ENCODE measurements around the gene SCG5. TPM values are rescaled to one million over a fixed set of nuclear protein-coding genes. Genes with fewer than 3 reads are reported as not detected.

SCG5 gene
- total RNA-seq, 1 experiment from 2014 or later: 7.4 TPM

- no TSS peak for BruUV-seq (replicated peaks)
- Mint-ChIP-seq H3K36me3 (ENCODE audit: insufficient read depth, unreplicated experiment) (no peaks in the 10 kb centered on the region), H3K4me3 (ENCODE audit: unreplicated experiment) (no peak overlapping the region), H3K27ac (ENCODE audit: low read depth, unreplicated experiment) (no peak overlapping the region), H3K9me3 (ENCODE audit: unreplicated experiment) (peaks cover 8% of the 10 kb centered on the region), H3K27me3 (ENCODE audit: insufficient read depth, unreplicated experiment) (no peaks in the 10 kb centered on the region), H3K4me1 (ENCODE audit: insufficient read depth, unreplicated experiment) (peaks cover 64% of the 10 kb centered on the region)
- ChIA-PET POLR2A (interaction anchor here (0.5 kb wide), 1 partner anchor 457 kb away, joined by 3 read pairs; no protein-coding TSS in a partner anchor), CTCF (interaction anchor here (0.6 to 4.5 kb wide), 6 partner anchors 16 to 175 kb away, joined by 3 to 28 read pairs (median 5); no protein-coding TSS in a partner anchor)
- DNase-seq (ENCODE audit: unreplicated experiment): peak; percentile 94
- no peak for TF ChIP-seq CTCF (IDR thresholded peaks at IDR 0.05; ENCODE audit: unreplicated experiment)
- intact Hi-C loops (cut with micrococcal nuclease): loop anchor here (1.0 kb wide), 1 partner anchor 166 kb away; no protein-coding TSS in a partner anchor
Measured at GRCh38 chr15:32683906-32684584, 42.5 kb downstream of the SCG5 start.

GRCh38 chr15:32685576-32685975 lies 44.1 kb downstream of the SCG5 start:
- H3K4me1 Mint-ChIP-seq (ENCODE audit: insufficient read depth, unreplicated experiment): peaks cover 70% of the 10 kb centered on the region
- H3K27ac Mint-ChIP-seq (ENCODE audit: low read depth, unreplicated experiment): no peak overlapping the region
- no peaks in the 10 kb centered on the region for H3K36me3 Mint-ChIP-seq (ENCODE audit: insufficient read depth, unreplicated experiment)
- ChIA-PET CTCF (interaction anchor here (1.2 to 1.4 kb wide), 2 partner anchors 17 to 23 kb away, joined by 4 to 7 read pairs; no protein-coding TSS in a partner anchor), POLR2A (no interaction called here)
- H3K9me3 Mint-ChIP-seq (ENCODE audit: unreplicated experiment): peaks cover 8% of the 10 kb centered on the region
- TF ChIP-seq CTCF (IDR thresholded peaks at IDR 0.05; ENCODE audit: unreplicated experiment): no peak
- BruUV-seq (replicated peaks): no TSS peak
- H3K27me3 Mint-ChIP-seq (ENCODE audit: insufficient read depth, unreplicated experiment): no peaks in the 10 kb centered on the region
- intact Hi-C loops (cut with micrococcal nuclease): no loop called here
- H3K4me3 Mint-ChIP-seq (ENCODE audit: unreplicated experiment): no peak overlapping the region
- peak; percentile 45 for DNase-seq (ENCODE audit: unreplicated experiment)

- peak; percentile 67 for DNase-seq (ENCODE audit: unreplicated experiment)
- POLR2A ChIA-PET: interaction anchor here (0.8 kb wide), 1 partner anchor 68 kb away, joined by 3 read pairs; no protein-coding TSS in a partner anchor
- CTCF ChIA-PET: interaction anchor here (0.7 to 1.4 kb wide), 6 partner anchors 18 to 269 kb away, joined by 3 to 7 read pairs (median 4); no protein-coding TSS in a partner anchor
- no peak for TF ChIP-seq CTCF (IDR thresholded peaks at IDR 0.05; ENCODE audit: unreplicated experiment)
- peaks cover 62% of the 10 kb centered on the region for H3K4me1 Mint-ChIP-seq (ENCODE audit: insufficient read depth, unreplicated experiment)
- no TSS peak for BruUV-seq (replicated peaks)
- no peaks in the 10 kb centered on the region for H3K36me3 Mint-ChIP-seq (ENCODE audit: insufficient read depth, unreplicated experiment)
- H3K4me3 Mint-ChIP-seq (ENCODE audit: unreplicated experiment): no peak overlapping the region
- H3K9me3 Mint-ChIP-seq (ENCODE audit: unreplicated experiment): peaks cover 8% of the 10 kb centered on the region
- no peaks in the 10 kb centered on the region for H3K27me3 Mint-ChIP-seq (ENCODE audit: insufficient read depth, unreplicated experiment)
- intact Hi-C loops (cut with micrococcal nuclease): no loop called here
- H3K27ac Mint-ChIP-seq (ENCODE audit: low read depth, unreplicated experiment): peak overlapping the region; percentile 68
Measured at GRCh38 chr15:32687556-32687955, 46.0 kb downstream of the SCG5 start.

- H3K27ac Mint-ChIP-seq (ENCODE audit: low read depth, unreplicated experiment): peak overlapping the region; percentile 68
Measured at GRCh38 chr15:32688151-32688639, 46.7 kb downstream of the SCG5 start.

More at GRCh38 chr15:32688151-32688639, 46.7 kb downstream of the SCG5 start:
- Mint-ChIP-seq H3K4me3 (ENCODE audit: unreplicated experiment) (no peak overlapping the region), H3K9me3 (ENCODE audit: unreplicated experiment) (peaks cover 8% of the 10 kb centered on the region), H3K27me3 (ENCODE audit: insufficient read depth, unreplicated experiment) (no peaks in the 10 kb centered on the region), H3K36me3 (ENCODE audit: insufficient read depth, unreplicated experiment) (no peaks in the 10 kb centered on the region), H3K4me1 (ENCODE audit: insufficient read depth, unreplicated experiment) (peaks cover 56% of the 10 kb centered on the region)
- CTCF ChIA-PET: interaction anchor here (1.0 to 1.4 kb wide), 4 partner anchors 25 to 268 kb away, joined by 3 to 4 read pairs (median 4); no protein-coding TSS in a partner anchor
- BruUV-seq (replicated peaks): no TSS peak
- TF ChIP-seq CTCF (IDR thresholded peaks at IDR 0.05; ENCODE audit: unreplicated experiment): no peak
- intact Hi-C loops (cut with micrococcal nuclease): no loop called here
- POLR2A ChIA-PET: interaction anchor here (0.7 kb wide), 1 partner anchor 28 kb away, joined by 3 read pairs; no protein-coding TSS in a partner anchor
- DNase-seq (ENCODE audit: unreplicated experiment): peak; percentile 66
